HCT116 (cell line): ENCODE measurements around the gene ANO3. TPM values are rescaled to one million over a fixed set of nuclear protein-coding genes. Genes with fewer than 3 reads are reported as not detected.

Source experiments
- ATAC-seq: fragments of 200-7000 bp; cut with Tn5 transposase; 2 replicates; pipeline ENCODE4 v1.9.1; 2020; ENCODE audit warnings: mild to moderate bottlenecking, moderate library complexity
- BruUV-seq: library from RNA; stranded (reverse); fragments of 400-500 nt; replicated peaks from 2 replicates; lab custom pipeline; 2021; lab: Mats Ljungman, UMichigan
- CTCF ChIA-PET: fragments of 300-600 bp; sonication (Branson Sonifier 250); formaldehyde crosslinking; loops from one replicate; lab custom pipeline; 2021; ENCODE audit warnings: antibody characterized with exemption; lab: Charles Lee
- POLR2A ChIA-PET: fragments of 300-600, 350-600 bp; sonication (Branson Sonifier 250); formaldehyde crosslinking; loops from one replicate; lab custom pipeline; 2021; ENCODE audit warnings: antibody characterized with exemption; lab: Charles Lee
- RAD21 ChIA-PET, 2 experiments: fragments of 300-600 bp; sonication (Branson Sonifier 250); formaldehyde crosslinking; loops; one replicate each; lab custom pipeline; 2023; ENCODE audit warnings: low total read pairs in 2 of 2; ENCODE audit not compliant: uncharacterized antibody in 2 of 2, unreplicated experiment in 2 of 2, low non-redundant PET in 1 of 2; lab: Charles Lee
- DNase-seq: peaks from one replicate; pipeline ENCODE4 v3.0.0-alpha.2; 2010; ENCODE audit warnings: low read depth, low spot score
- H2AFZ ChIP-seq: fragments of 200-600 bp; shearing (Covaris generic), sonication (generic); 2 replicates; pipeline ENCODE4 v1.6.1; 2017; ENCODE audit warnings: low read depth, mixed run types, mixed read lengths, antibody characterized with exemption, low read length; ENCODE audit not compliant: poor library complexity, severe bottlenecking
- H3K27ac ChIP-seq: 2 replicates; pipeline ENCODE4 v1.5.1; 2012; ENCODE audit warnings: low read depth, low read length
- H3K27me3 ChIP-seq: fragments of 200-600 bp; sonication (generic); 2 replicates; pipeline ENCODE4 v1.6.1; 2016; ENCODE audit warnings: mixed run types, low read length, mixed read lengths; ENCODE audit not compliant: insufficient read depth
- H3K36me3 ChIP-seq, 2 experiments: fragments of 200-500 bp in 1 of 2; fragments of 200-600 bp in 1 of 2; sonication (Bioruptor generic) in 1 of 2; sonication (generic) in 1 of 2; 2 replicates each; pipeline versions ENCODE4 v1.5.1 to v1.6.1; 2014 to 2016; ENCODE audit warnings: low read length in 2 of 2, inconsistent platforms in 1 of 2, mixed read lengths in 1 of 2, mixed run types in 1 of 2; ENCODE audit not compliant: insufficient read depth in 2 of 2, control insufficient read depth in 1 of 2
- H3K4me1 ChIP-seq, 2 experiments: fragments of 200-600 bp in 1 of 2; sonication (generic) in 1 of 2; 2 replicates each; pipeline versions ENCODE4 v1.5.1 to v1.6.1; 2012 to 2017; ENCODE audit warnings: low read length in 2 of 2, inconsistent platforms in 1 of 2, mild to moderate bottlenecking in 1 of 2, mixed read lengths in 1 of 2, mixed run types in 1 of 2, moderate library complexity in 1 of 2; ENCODE audit not compliant: insufficient read depth in 2 of 2, control insufficient read depth in 1 of 2
- H3K4me2 ChIP-seq: fragments of 200-600 bp; sonication (generic); 2 replicates; pipeline ENCODE4 v1.6.1; 2017; ENCODE audit warnings: mixed run types, low read length, mixed read lengths
- H3K4me3 ChIP-seq, 2 experiments: fragments of 200-600 bp in 1 of 2; sonication (generic) in 1 of 2; replicated peaks in 1 of 2; 2 replicates each; pipeline ENCODE4 v1.5.1; 2011 to 2016; ENCODE audit warnings: low read length in 2 of 2, control low read depth in 1 of 2, low read depth in 1 of 2, mild to moderate bottlenecking in 1 of 2, mixed read lengths in 1 of 2, mixed run types in 1 of 2
- H3K79me2 ChIP-seq: fragments of 200-600 bp; sonication (generic); 2 replicates; pipeline ENCODE4 v1.6.1; 2017; ENCODE audit warnings: mild to moderate bottlenecking, mixed run types, low read length, moderate library complexity, mixed read lengths; ENCODE audit not compliant: insufficient read depth
- H3K9ac ChIP-seq: fragments of 200-600 bp; sonication (generic); 2 replicates; pipeline ENCODE4 v1.6.1; 2016; ENCODE audit warnings: low read length, mixed read lengths
- H3K9me2 ChIP-seq: fragments of 200-600 bp; sonication (generic), shearing (Covaris generic); 2 replicates; pipeline ENCODE4 v1.6.1; 2017; ENCODE audit warnings: mixed run types, mild to moderate bottlenecking, moderate library complexity; ENCODE audit not compliant: insufficient read depth
- H3K9me3 ChIP-seq, 2 experiments: fragments of 200-500 bp in 1 of 2; fragments of 200-600 bp in 1 of 2; sonication (Bioruptor generic) in 1 of 2; sonication (generic) in 1 of 2; 2 replicates each; pipeline ENCODE4 v1.6.1; 2014 to 2017; ENCODE audit warnings: low read length in 2 of 2, mixed read lengths in 2 of 2, inconsistent platforms in 1 of 2, low read depth in 1 of 2, mild to moderate bottlenecking in 1 of 2, mixed run types in 1 of 2, moderate library complexity in 1 of 2; ENCODE audit not compliant: control insufficient read depth in 1 of 2, insufficient read depth in 1 of 2
- H4K20me1 ChIP-seq: fragments of 200-600 bp; sonication (generic), shearing (Covaris generic); 2 replicates; pipeline ENCODE4 v1.6.1; 2017; ENCODE audit warnings: mixed run types, mild to moderate bottlenecking, moderate library complexity; ENCODE audit not compliant: insufficient read depth
- ATF3 ChIP-seq: IDR thresholded peaks from 2 replicates; pipeline ENCODE4 v1.6.1; 2012
- CTCF ChIP-seq, 3 experiments: fragments of 200-600 bp in 1 of 3; sonication (generic) in 1 of 3; IDR thresholded peaks in 2 of 3; conservative IDR thresholded peaks in 1 of 3; 2 replicates each; pipeline ENCODE4 v1.5.1; 2012 to 2017; ENCODE audit warnings: low read depth in 2 of 3, low read length in 2 of 3, antibody characterized with exemption in 1 of 3, borderline replicate concordance in 1 of 3, control low read depth in 1 of 3, mild to moderate bottlenecking in 1 of 3, mixed read lengths in 1 of 3, mixed run types in 1 of 3, moderate library complexity in 1 of 3; ENCODE audit not compliant: insufficient read depth in 1 of 3
- ELF1 ChIP-seq: IDR thresholded peaks from 2 replicates; pipeline ENCODE4 v1.6.1; 2012; ENCODE audit warnings: low read depth, borderline replicate concordance
- EZH2 ChIP-seq: fragments of 200-600 bp; sonication (generic); IDR thresholded peaks from 2 replicates; pipeline ENCODE4 v1.6.1; 2017; ENCODE audit warnings: antibody characterized with exemption, mixed run types
- FOSL1 ChIP-seq: IDR thresholded peaks from 2 replicates; pipeline ENCODE4 v1.6.1; 2012; ENCODE audit warnings: low read depth
- JUND ChIP-seq: IDR thresholded peaks from 2 replicates; pipeline ENCODE4 v1.6.1; 2012
- MAX ChIP-seq: IDR thresholded peaks from 2 replicates; pipeline ENCODE4 v1.6.1; 2012
- POLR2AphosphoS5 ChIP-seq: IDR thresholded peaks from 2 replicates; pipeline ENCODE4 v1.6.1; 2011; ENCODE audit warnings: mild to moderate bottlenecking, low read depth, low read length, moderate library complexity
- RAD21 ChIP-seq: IDR thresholded peaks from 2 replicates; pipeline ENCODE4 v1.6.1; 2012; ENCODE audit warnings: low read depth, mild to moderate bottlenecking
- REST ChIP-seq: IDR thresholded peaks from 2 replicates; pipeline ENCODE4 v1.6.1; 2012; ENCODE audit warnings: low read depth
- SIN3A ChIP-seq: IDR thresholded peaks from 2 replicates; pipeline ENCODE4 v1.6.1; 2012; ENCODE audit warnings: low read depth
- SP1 ChIP-seq: IDR thresholded peaks from 2 replicates; pipeline ENCODE4 v1.6.1; 2012; ENCODE audit warnings: low read depth
- SRF ChIP-seq: IDR thresholded peaks from 2 replicates; pipeline ENCODE4 v1.6.1; 2012; ENCODE audit warnings: low read depth
- TCF7L2 ChIP-seq: IDR thresholded peaks from 2 replicates; pipeline ENCODE4 v1.7.0; 2011; ENCODE audit warnings: borderline replicate concordance, inconsistent platforms; ENCODE audit not compliant: insufficient read depth, insufficient read length; ENCODE audit errors: extremely low read depth
- ZBTB33 ChIP-seq: IDR thresholded peaks from 2 replicates; pipeline ENCODE4 v1.6.1; 2011; ENCODE audit warnings: mild to moderate bottlenecking, low read length, moderate library complexity; ENCODE audit not compliant: insufficient replicate concordance; ENCODE audit errors: extremely low read depth
- ZFX ChIP-seq: fragments of 450-650 bp; IDR thresholded peaks from 2 replicates; pipeline ENCODE4 v1.6.1; 2017
- intact Hi-C: fragments of 100-400 bp; cut with micrococcal nuclease; formaldehyde crosslinking; loops from 2 replicates; pipeline ENCODE4 v1.10.0; 2022
- total RNA-seq: library from RNA; stranded (reverse); gene quantifications from one replicate; pipeline ENCODE4 v1.2.1, GENCODE V29; 2021; ENCODE audit not compliant: unreplicated experiment

Gene ANO3
- total RNA-seq, 1 experiment from 2014 or later = not detected

- RAD21 ChIA-PET = no interaction called here
- POLR2A ChIA-PET = no interaction called here
- Histone ChIP-seq H3K27ac (no peak overlapping the region), H3K4me2 (no peak overlapping the region), H3K9me2 (no peaks in the 10 kb centered on the region), H4K20me1 (no peaks in the 10 kb centered on the region), H3K36me3 (no peaks in the 10 kb centered on the region), H3K79me2 (no peaks in the 10 kb centered on the region), H2AFZ (no peak overlapping the region), H3K9me3 (peaks cover 0 to 3% of the 10 kb centered on the region in 2 experiments; a peak in 1 of 4 replicates), H3K27me3 (no peaks in the 10 kb centered on the region), H3K4me1 (no peaks in the 10 kb centered on the region), H3K4me3 (no peak overlapping the region), H3K9ac (no peak overlapping the region)
- no peak for TF ChIP-seq REST
- TF ChIP-seq MAX = no peak
- no peak for TF ChIP-seq SRF
- no peak for TF ChIP-seq RAD21
- no peak for TF ChIP-seq CTCF (IDR thresholded peaks at IDR 0.05 in 2 of 3, conservative IDR thresholded peaks at IDR 0.05 in 1 of 3; ENCODE audit: borderline replicate concordance in 1 of 3, insufficient read depth in 1 of 3, low read depth in 2 of 3, low read length in 2 of 3)
- TF ChIP-seq FOSL1 = no peak
- no peak for TF ChIP-seq POLR2AphosphoS5
- no peak for TF ChIP-seq JUND
- TF ChIP-seq EZH2 = no peak
- no peak for TF ChIP-seq SP1
- no peak for TF ChIP-seq TCF7L2
- TF ChIP-seq ZBTB33 = no peak
- no peak for TF ChIP-seq ZFX
- no peak for TF ChIP-seq SIN3A
- TF ChIP-seq ELF1 = no peak
- TF ChIP-seq ATF3 = no peak
- CTCF ChIA-PET = no interaction called here
- ATAC-seq (no peak), DNase-seq (no peak)
- intact Hi-C loops = no loop called here
- no TSS peak for BruUV-seq
These were observed 370.5 kb downstream of the ANO3 start for GRCh38 chr11:26702406-26702805.
